ENCODE measurements around the gene LMX1A. TPM values are rescaled to one million over a fixed set of nuclear protein-coding genes. Genes with fewer than 3 reads are reported as not detected.
A peak's percentile ranks its signal among the peaks of the same experiment; 100 is the strongest.

The LMX1A gene
- total and polyA plus RNA-seq, 9 donors = 0.37 to 2.2 (median 0.84) TPM

DNA sequence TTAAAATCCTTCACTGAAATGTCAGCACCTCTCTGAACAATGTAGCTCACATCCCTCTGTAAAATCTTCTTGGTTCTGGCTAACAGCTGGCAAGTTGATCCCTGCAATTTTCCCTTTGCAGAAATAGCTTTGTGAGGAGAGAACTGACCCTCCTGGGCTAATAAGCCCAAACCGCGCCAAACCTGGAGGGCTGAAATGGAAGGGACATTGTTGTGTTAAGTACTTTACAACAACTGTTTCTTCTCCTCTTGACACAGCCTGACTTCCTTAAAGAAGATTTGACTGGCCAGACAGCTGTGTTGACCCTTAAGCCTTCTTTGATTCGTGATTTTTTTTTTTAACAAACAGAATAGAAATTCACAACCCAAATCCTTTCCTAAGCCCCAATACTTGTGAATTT lies 5.7 kb downstream of the LMX1A start:
- no peaks in the 10 kb centered on the region for H3K36me3 ChIP-seq (ENCODE audit: control insufficient read depth, insufficient read depth, low read length)
- no peak overlapping the region for H3K27ac ChIP-seq (ENCODE audit: low read length)
- H3K4me3 ChIP-seq (ENCODE audit: low read length) = no peak overlapping the region
- WGBS (ENCODE audit: insufficient coverage) = no CpG with 5 or more reads among the region's 3 CpGs
- no peak for DNase-seq
- no peaks in the 10 kb centered on the region for H3K9me3 ChIP-seq (replicated peaks; ENCODE audit: control insufficient read depth, low read depth, low read length)
- H3K4me1 ChIP-seq (ENCODE audit: control insufficient read depth, insufficient read depth, low read length) = peaks cover 22% of the 10 kb centered on the region
- peaks cover 62% of the 10 kb centered on the region for H3K27me3 ChIP-seq (ENCODE audit: control insufficient read depth, insufficient read depth, low read length)

DNA sequence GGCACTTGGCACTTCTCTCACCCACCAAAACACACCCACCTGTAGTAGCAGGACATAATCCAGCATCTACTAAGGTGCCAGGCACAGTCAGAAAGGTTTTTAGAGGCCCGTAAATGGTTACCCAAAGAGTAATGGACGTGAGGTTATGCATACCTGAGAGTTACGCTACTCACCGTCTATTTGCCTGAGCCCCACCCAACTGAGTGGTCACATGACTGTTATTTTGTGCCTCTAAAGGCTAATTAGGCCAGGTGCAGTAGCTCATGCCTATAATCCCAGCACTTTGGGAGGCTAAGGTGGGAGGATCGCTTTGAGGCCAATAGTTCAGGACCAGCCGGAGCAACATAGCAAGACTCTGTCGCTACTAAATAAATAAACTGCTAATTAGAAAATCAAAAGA lies 11.0 kb downstream of the LMX1A start:
- H3K4me3 ChIP-seq (ENCODE audit: low read length) = no peak overlapping the region

DNA sequence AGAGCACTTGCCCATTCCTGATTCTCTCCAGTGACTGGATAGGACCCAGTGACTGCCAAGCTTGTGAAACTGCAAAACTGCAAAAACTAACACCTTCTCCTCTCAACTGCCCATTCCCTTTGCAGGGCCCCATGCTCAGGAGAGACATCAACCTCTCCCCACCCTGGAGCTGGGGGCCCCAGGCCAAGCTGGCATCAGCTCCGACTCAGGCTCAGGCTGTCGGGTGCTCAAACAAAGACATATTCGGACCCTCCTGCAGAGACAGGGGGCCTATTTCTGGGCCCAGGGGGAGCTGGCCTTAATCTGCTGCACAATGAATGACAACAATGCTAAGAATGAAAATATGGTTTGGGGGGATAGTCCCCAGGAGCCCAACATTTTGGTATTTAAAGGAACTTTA lies 11.8 kb downstream of the LMX1A start:
- H3K27me3 ChIP-seq (ENCODE audit: control insufficient read depth, insufficient read depth, low read length) = peaks cover 26% of the 10 kb centered on the region
- peaks cover 28% of the 10 kb centered on the region for H3K4me1 ChIP-seq (ENCODE audit: control insufficient read depth, insufficient read depth, low read length)
- H3K4me3 ChIP-seq (ENCODE audit: low read length) = no peak overlapping the region
- DNase-seq = no peak
- 57% methylated on average over 3 of the region's 3 CpGs for WGBS (ENCODE audit: insufficient coverage)
- no peaks in the 10 kb centered on the region for H3K9me3 ChIP-seq (replicated peaks; ENCODE audit: control insufficient read depth, low read depth, low read length)
- H3K36me3 ChIP-seq (ENCODE audit: control insufficient read depth, insufficient read depth, low read length) = no peaks in the 10 kb centered on the region
- peak overlapping the region; percentile 17 for H3K27ac ChIP-seq (ENCODE audit: low read length)

More for the DNA sequence above, 11.0 kb downstream of the LMX1A start:
- no peaks in the 10 kb centered on the region for H3K9me3 ChIP-seq (replicated peaks; ENCODE audit: control insufficient read depth, low read depth, low read length)
- WGBS (ENCODE audit: insufficient coverage) = 63% methylated on average over 4 of the region's 7 CpGs
- no peak for DNase-seq
- no peak overlapping the region for H3K27ac ChIP-seq (ENCODE audit: low read length)
- H3K4me1 ChIP-seq (ENCODE audit: control insufficient read depth, insufficient read depth, low read length) = peaks cover 28% of the 10 kb centered on the region
- peaks cover 30% of the 10 kb centered on the region for H3K27me3 ChIP-seq (ENCODE audit: control insufficient read depth, insufficient read depth, low read length)
- no peaks in the 10 kb centered on the region for H3K36me3 ChIP-seq (ENCODE audit: control insufficient read depth, insufficient read depth, low read length)

- H3K27ac ChIP-seq (ENCODE audit: low read length) = peak overlapping the region; percentile 45
- H3K4me3 ChIP-seq (ENCODE audit: low read length) = no peak overlapping the region
- H3K36me3 ChIP-seq (ENCODE audit: control insufficient read depth, insufficient read depth, low read length) = no peaks in the 10 kb centered on the region
- peaks cover 24% of the 10 kb centered on the region for H3K27me3 ChIP-seq (ENCODE audit: control insufficient read depth, insufficient read depth, low read length)
- H3K9me3 ChIP-seq (replicated peaks; ENCODE audit: control insufficient read depth, low read depth, low read length) = no peaks in the 10 kb centered on the region
- WGBS (ENCODE audit: insufficient coverage) = no CpG with 5 or more reads among the region's 2 CpGs
- peaks cover 28% of the 10 kb centered on the region for H3K4me1 ChIP-seq (ENCODE audit: control insufficient read depth, insufficient read depth, low read length)
- DNase-seq = peak; percentile 43
Observed at GRCh38 chr1:165344198-165344597, 12.3 kb downstream of the LMX1A start.

- Histone ChIP-seq H3K9me3 (replicated peaks; ENCODE audit: control insufficient read depth, low read depth, low read length) (no peaks in the 10 kb centered on the region), H3K27ac (ENCODE audit: low read length) (peak overlapping the region; percentile 95), H3K27me3 (ENCODE audit: control insufficient read depth, insufficient read depth, low read length) (peaks cover 16% of the 10 kb centered on the region), H3K36me3 (ENCODE audit: control insufficient read depth, insufficient read depth, low read length) (no peaks in the 10 kb centered on the region), H3K4me1 (ENCODE audit: control insufficient read depth, insufficient read depth, low read length) (peaks cover 28% of the 10 kb centered on the region), H3K4me3 (ENCODE audit: low read length) (no peak overlapping the region)
- WGBS (ENCODE audit: insufficient coverage) = no CpG with 5 or more reads among the region's 2 CpGs
- DNase-seq = peak; percentile 89
Observed at GRCh38 chr1:165342587-165342986, 13.9 kb downstream of the LMX1A start.

DNA sequence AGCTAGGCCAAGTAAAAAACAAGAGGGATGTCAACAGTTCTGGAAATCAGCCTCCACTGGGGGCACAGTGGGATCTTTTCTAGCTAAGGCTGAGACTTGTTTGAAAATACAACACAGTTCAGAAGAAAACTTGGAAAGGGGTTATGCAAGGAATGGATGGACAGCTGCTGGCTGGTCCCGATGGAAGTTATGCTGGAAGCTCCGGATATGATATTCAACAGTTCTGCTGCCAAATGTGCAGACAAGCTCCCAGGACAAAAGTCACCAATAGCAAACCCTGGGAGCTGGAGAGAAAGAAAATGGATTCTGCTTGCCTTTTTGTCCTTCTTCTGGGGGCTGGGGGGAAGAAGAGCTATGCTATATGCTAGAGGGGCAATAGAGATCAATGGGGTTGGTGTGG lies 14.3 kb downstream of the LMX1A start:
- peak; percentile 90 for DNase-seq
- H3K27ac ChIP-seq (ENCODE audit: low read length) = peak overlapping the region; percentile 95
- WGBS (ENCODE audit: insufficient coverage) = 26% methylated on average over 2 of the region's 2 CpGs

GRCh38 chr1:165339164-165339563 lies 17.4 kb downstream of the LMX1A start:
- WGBS (ENCODE audit: insufficient coverage) = 92% methylated on average over 4 of the region's 5 CpGs

More for the DNA sequence above, 14.3 kb downstream of the LMX1A start:
- Histone ChIP-seq H3K9me3 (replicated peaks; ENCODE audit: control insufficient read depth, low read depth, low read length) (no peaks in the 10 kb centered on the region), H3K36me3 (ENCODE audit: control insufficient read depth, insufficient read depth, low read length) (no peaks in the 10 kb centered on the region), H3K27me3 (ENCODE audit: control insufficient read depth, insufficient read depth, low read length) (peaks cover 14% of the 10 kb centered on the region), H3K4me3 (ENCODE audit: low read length) (no peak overlapping the region), H3K4me1 (ENCODE audit: control insufficient read depth, insufficient read depth, low read length) (peaks cover 28% of the 10 kb centered on the region)

DNA sequence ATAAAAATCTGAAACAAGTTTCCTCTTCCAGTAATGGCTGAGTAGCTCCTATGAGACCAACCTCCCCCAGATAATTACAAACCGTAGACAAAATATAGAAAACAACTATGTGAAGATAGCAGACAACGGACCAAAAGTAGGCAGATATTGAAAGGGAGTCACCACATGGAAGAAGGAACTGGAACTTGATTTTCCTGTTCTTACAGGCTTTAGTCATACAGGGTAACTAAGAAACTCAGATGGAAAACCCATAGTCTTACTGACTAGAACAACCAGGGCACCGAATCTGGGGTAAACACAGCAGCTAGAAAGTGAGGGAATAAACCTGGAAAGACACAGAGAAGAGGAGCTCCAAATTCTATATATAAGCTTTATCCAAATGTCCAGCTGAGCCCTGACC lies 26.0 kb downstream of the LMX1A start:
- Histone ChIP-seq H3K4me3 (ENCODE audit: low read length) (no peak overlapping the region), H3K9me3 (replicated peaks; ENCODE audit: control insufficient read depth, low read depth, low read length) (no peaks in the 10 kb centered on the region), H3K4me1 (ENCODE audit: control insufficient read depth, insufficient read depth, low read length) (no peaks in the 10 kb centered on the region), H3K27ac (ENCODE audit: low read length) (no peak overlapping the region), H3K27me3 (ENCODE audit: control insufficient read depth, insufficient read depth, low read length) (peaks cover 11% of the 10 kb centered on the region), H3K36me3 (ENCODE audit: control insufficient read depth, insufficient read depth, low read length) (no peaks in the 10 kb centered on the region)
- no CpG with 5 or more reads among the region's 3 CpGs for WGBS (ENCODE audit: insufficient coverage)
- DNase-seq = no peak

More at GRCh38 chr1:165339164-165339563, 17.4 kb downstream of the LMX1A start:
- no peaks in the 10 kb centered on the region for H3K9me3 ChIP-seq (replicated peaks; ENCODE audit: control insufficient read depth, low read depth, low read length)
- no peak overlapping the region for H3K4me3 ChIP-seq (ENCODE audit: low read length)
- DNase-seq = no peak
- H3K4me1 ChIP-seq (ENCODE audit: control insufficient read depth, insufficient read depth, low read length) = peaks cover 13% of the 10 kb centered on the region
- H3K27me3 ChIP-seq (ENCODE audit: control insufficient read depth, insufficient read depth, low read length) = no peaks in the 10 kb centered on the region
- H3K36me3 ChIP-seq (ENCODE audit: control insufficient read depth, insufficient read depth, low read length) = no peaks in the 10 kb centered on the region
- no peak overlapping the region for H3K27ac ChIP-seq (ENCODE audit: low read length)

DNA sequence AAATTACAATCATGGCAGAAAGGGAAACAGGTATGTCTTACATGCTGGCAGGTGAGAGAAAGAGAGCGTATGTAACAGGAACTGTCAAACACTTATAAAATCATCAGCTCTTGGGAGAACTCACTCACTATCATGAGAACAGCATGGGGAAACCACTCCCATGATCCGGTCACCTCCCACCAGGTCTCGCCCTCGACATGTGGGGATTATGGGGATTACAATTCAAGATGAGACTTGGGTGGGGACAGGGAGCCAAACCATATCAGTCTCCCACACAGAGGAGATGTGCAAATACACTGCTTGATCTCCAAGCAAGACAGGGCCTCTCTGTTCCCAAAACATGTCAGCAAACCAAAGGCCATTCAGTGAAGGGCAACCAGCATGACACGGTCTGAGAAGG lies 27.4 kb downstream of the LMX1A start:
- H3K4me3 ChIP-seq (ENCODE audit: low read length) = no peak overlapping the region
- H3K4me1 ChIP-seq (ENCODE audit: control insufficient read depth, insufficient read depth, low read length) = no peaks in the 10 kb centered on the region
- no peaks in the 10 kb centered on the region for H3K36me3 ChIP-seq (ENCODE audit: control insufficient read depth, insufficient read depth, low read length)
- no peak for DNase-seq
- H3K27me3 ChIP-seq (ENCODE audit: control insufficient read depth, insufficient read depth, low read length) = peaks cover 12% of the 10 kb centered on the region
- H3K27ac ChIP-seq (ENCODE audit: low read length) = no peak overlapping the region
- no CpG with 5 or more reads among the region's 5 CpGs for WGBS (ENCODE audit: insufficient coverage)
- H3K9me3 ChIP-seq (replicated peaks; ENCODE audit: control insufficient read depth, low read depth, low read length) = no peaks in the 10 kb centered on the region

GRCh38 chr1:165328136-165328535 lies 28.4 kb downstream of the LMX1A start:
- no peak overlapping the region for H3K27ac ChIP-seq (ENCODE audit: low read length)
- H3K4me3 ChIP-seq (ENCODE audit: low read length) = no peak overlapping the region
- no peaks in the 10 kb centered on the region for H3K4me1 ChIP-seq (ENCODE audit: control insufficient read depth, insufficient read depth, low read length)
- DNase-seq = no peak
- peaks cover 12% of the 10 kb centered on the region for H3K27me3 ChIP-seq (ENCODE audit: control insufficient read depth, insufficient read depth, low read length)
- H3K9me3 ChIP-seq (replicated peaks; ENCODE audit: control insufficient read depth, low read depth, low read length) = no peaks in the 10 kb centered on the region
- 50% methylated on average over 2 of the region's 3 CpGs for WGBS (ENCODE audit: insufficient coverage)
- H3K36me3 ChIP-seq (ENCODE audit: control insufficient read depth, insufficient read depth, low read length) = no peaks in the 10 kb centered on the region

GRCh38 chr1:165327538-165327937 lies 29.0 kb downstream of the LMX1A start:
- Histone ChIP-seq H3K27me3 (ENCODE audit: control insufficient read depth, insufficient read depth, low read length) (peaks cover 12% of the 10 kb centered on the region), H3K27ac (ENCODE audit: low read length) (no peak overlapping the region), H3K36me3 (ENCODE audit: control insufficient read depth, insufficient read depth, low read length) (no peaks in the 10 kb centered on the region), H3K4me1 (ENCODE audit: control insufficient read depth, insufficient read depth, low read length) (no peaks in the 10 kb centered on the region), H3K9me3 (replicated peaks; ENCODE audit: control insufficient read depth, low read depth, low read length) (no peaks in the 10 kb centered on the region), H3K4me3 (ENCODE audit: low read length) (no peak overlapping the region)
- 78% methylated on average over 1 of the region's 2 CpGs for WGBS (ENCODE audit: insufficient coverage)
- DNase-seq = no peak
